Measurements from ENCODE around the gene ZNF2.

DNA sequence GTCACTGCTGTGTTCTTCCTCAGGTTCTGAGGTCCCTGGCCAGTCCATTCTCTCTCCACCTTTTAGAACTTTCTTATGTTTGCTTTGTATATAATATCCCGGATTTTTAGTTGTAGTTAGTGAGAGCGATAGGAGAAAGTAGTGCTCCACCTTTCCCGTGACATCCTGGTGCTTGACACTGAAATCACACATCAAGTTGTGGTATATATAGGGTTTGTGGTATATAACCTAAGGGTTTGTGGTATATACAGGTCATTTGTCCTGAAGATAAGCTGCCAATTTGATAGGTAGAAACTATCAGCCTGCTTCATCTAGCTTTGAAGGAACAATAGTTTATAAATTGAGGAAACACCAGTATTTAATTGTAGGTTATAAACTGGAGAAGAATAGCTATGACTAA, 54.8 kb downstream of the ZNF2 start:
- TF ChIP-seq SUZ12 (IDR thresholded peaks at IDR 0.05; ENCODE audit: extremely low read depth, insufficient read depth, insufficient read length) (no peak), ZNF274 (IDR thresholded peaks at IDR 0.05; ENCODE audit: low read depth, low read length) (no peak)

Data from NT2/D1 (cell line).